A673 (cell line): Measurements from ENCODE around the gene RBBP5. TPM values are rescaled to one million over a fixed set of nuclear protein-coding genes. Genes with fewer than 3 reads are reported as not detected.

Source experiments
- BruUV-seq: library from RNA; stranded (reverse); fragments of 400-500 nt; replicated peaks from 2 replicates; lab custom pipeline; 2021; lab: Mats Ljungman, UMichigan
- CTCF ChIA-PET: fragments of 300-600 bp; sonication (Branson Sonifier 250); formaldehyde crosslinking; loops from one replicate; lab custom pipeline; 2022; ENCODE audit warnings: antibody characterized with exemption; lab: Charles Lee
- POLR2A ChIA-PET: fragments of 300-600 bp; sonication (Branson Sonifier 250); formaldehyde crosslinking; loops from one replicate; lab custom pipeline; 2022; ENCODE audit warnings: antibody characterized with exemption; ENCODE audit not compliant: low non-redundant PET; lab: Charles Lee
- DNase-seq: peaks from one replicate; pipeline ENCODE4 v3.0.0-alpha.2; 2015; ENCODE audit warnings: low spot score
- H3K27ac ChIP-seq: fragments of 200-600 bp; sonication (generic); 2 replicates; pipeline ENCODE4 v1.5.1; 2016; ENCODE audit warnings: mixed run types, low read depth, mild to moderate bottlenecking, mixed read lengths, antibody characterized with exemption, low read length; ENCODE audit not compliant: poor library complexity, severe bottlenecking
- H3K27me3 ChIP-seq: fragments of 200-600 bp; sonication (generic); replicated peaks from 2 replicates; pipeline ENCODE4 v1.6.1; 2017; ENCODE audit warnings: mixed run types, low read depth, mild to moderate bottlenecking, mixed read lengths, antibody characterized with exemption, low read length; ENCODE audit not compliant: insufficient read depth, poor library complexity
- H3K36me3 ChIP-seq: fragments of 200-600 bp; sonication (generic); 2 replicates; pipeline ENCODE4 v1.6.1; 2016; ENCODE audit warnings: mixed run types, mild to moderate bottlenecking, mixed read lengths, antibody characterized with exemption, low read length; ENCODE audit not compliant: insufficient read depth, poor library complexity, severe bottlenecking
- H3K4me1 ChIP-seq: fragments of 200-600 bp; sonication (generic); 2 replicates; pipeline ENCODE4 v1.6.1; 2017; ENCODE audit warnings: mixed run types, mild to moderate bottlenecking, mixed read lengths, antibody characterized with exemption, low read length; ENCODE audit not compliant: insufficient read depth, poor library complexity, severe bottlenecking
- H3K4me3 ChIP-seq: fragments of 200-600 bp; sonication (generic); 2 replicates; pipeline ENCODE4 v1.5.1; 2016; ENCODE audit warnings: low read depth, mixed run types, mild to moderate bottlenecking, mixed read lengths, low read length; ENCODE audit not compliant: poor library complexity, severe bottlenecking
- H3K9me3 ChIP-seq: fragments of 200-600 bp; sonication (generic); 2 replicates; pipeline ENCODE4 v1.6.1; 2016; ENCODE audit warnings: mixed run types, low read depth, mild to moderate bottlenecking, mixed read lengths, antibody characterized with exemption, low read length; ENCODE audit not compliant: poor library complexity, severe bottlenecking
- CTCF ChIP-seq: fragments of 300-800, 200-600 bp; sonication (generic); conservative IDR thresholded peaks from 2 replicates; pipeline ENCODE4 v1.5.1; 2017; ENCODE audit warnings: low read depth, mild to moderate bottlenecking, antibody characterized with exemption, low read length, moderate library complexity, mixed read lengths
- EZH2 ChIP-seq: fragments of 200-600 bp; sonication (generic); IDR thresholded peaks from 2 replicates; pipeline ENCODE4 v1.6.1; 2017; ENCODE audit warnings: borderline replicate concordance, low read depth, mild to moderate bottlenecking, mixed read lengths, antibody characterized with exemption, low read length; ENCODE audit not compliant: poor library complexity, severe bottlenecking
- intact Hi-C: fragments of 100-400 bp; cut with micrococcal nuclease; formaldehyde crosslinking; loops from one replicate; pipeline ENCODE4 v1.10.0; 2022; ENCODE audit not compliant: unreplicated experiment
- total RNA-seq: library from RNA; stranded (reverse); gene quantifications from 2 replicates; pipeline ENCODE4 v1.2.3, GENCODE V29; 2021

RBBP5 gene
- total RNA-seq, 1 experiment from 2014 or later = 32.0 TPM

DNA sequence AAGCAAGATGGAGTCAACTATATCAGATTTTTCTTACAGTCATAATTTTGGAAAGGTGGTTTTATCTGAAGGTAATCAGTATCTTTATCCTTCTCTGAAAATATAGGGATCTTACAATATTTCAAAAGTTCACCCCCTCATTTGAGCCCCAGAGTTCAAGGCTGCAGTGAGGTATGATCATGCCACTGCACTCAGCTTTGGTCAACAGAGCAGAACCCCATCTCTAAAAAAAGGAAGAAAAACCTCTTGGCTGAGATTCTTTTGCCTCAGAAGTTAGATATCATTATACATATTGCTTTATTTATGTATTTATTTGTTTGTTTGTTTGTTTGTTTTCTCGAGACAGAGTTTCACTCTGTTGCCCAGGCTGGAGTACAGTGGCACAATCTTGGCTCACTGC is 11.5 kb upstream of the RBBP5 start:
- TF ChIP-seq CTCF (no peak), EZH2 (no peak)
- H3K27me3 ChIP-seq = no peaks in the 10 kb centered on the region
- no peaks in the 10 kb centered on the region for H3K4me1 ChIP-seq
- ChIA-PET CTCF (no interaction called here), POLR2A (interaction anchor here (0.8 kb wide), 1 partner anchor 10 kb away, joined by 3 read pairs; no protein-coding TSS in a partner anchor)
- H3K4me3 ChIP-seq = no peak overlapping the region
- no peaks in the 10 kb centered on the region for H3K9me3 ChIP-seq
- DNase-seq = no peak
- intact Hi-C loops = no loop called here
- no peaks in the 10 kb centered on the region for H3K36me3 ChIP-seq
- no TSS peak for BruUV-seq
- H3K27ac ChIP-seq = no peak overlapping the region

DNA sequence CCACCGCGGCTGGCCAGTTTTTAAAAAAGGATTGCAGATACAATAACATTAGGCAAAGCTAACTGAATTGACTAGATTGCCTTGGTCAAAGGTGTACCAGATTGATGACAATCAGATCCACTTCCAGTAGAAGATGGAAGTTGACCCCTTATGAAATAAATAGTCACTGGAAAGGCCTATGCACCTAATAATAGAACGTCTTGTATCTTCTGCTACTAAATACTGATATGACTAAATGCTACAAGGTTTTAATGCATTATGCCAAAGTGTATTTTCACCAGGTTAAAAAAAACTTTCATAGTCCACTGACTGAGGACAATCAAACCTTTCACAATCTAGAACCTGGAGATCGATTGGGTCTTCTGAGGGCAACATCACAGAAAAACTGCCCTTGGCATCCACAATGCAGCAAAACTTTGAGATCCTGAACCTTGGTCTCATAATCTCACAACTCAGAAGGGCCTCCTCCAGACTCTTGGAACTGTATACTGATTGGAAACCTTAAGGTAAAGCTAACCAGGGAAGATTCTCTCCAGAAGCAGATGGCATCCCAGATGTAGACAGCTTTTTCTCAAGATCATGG is 7.8 kb upstream of the RBBP5 start:
- Histone ChIP-seq H3K27me3 (no peaks in the 10 kb centered on the region), H3K4me3 (no peak overlapping the region), H3K27ac (no peak overlapping the region), H3K4me1 (no peaks in the 10 kb centered on the region), H3K9me3 (no peaks in the 10 kb centered on the region), H3K36me3 (no peaks in the 10 kb centered on the region)
- intact Hi-C loops = no loop called here
- ChIA-PET POLR2A (no interaction called here), CTCF (no interaction called here)
- TF ChIP-seq EZH2 = no peak
- no peak for TF ChIP-seq CTCF
- DNase-seq = no peak
- no TSS peak for BruUV-seq

DNA sequence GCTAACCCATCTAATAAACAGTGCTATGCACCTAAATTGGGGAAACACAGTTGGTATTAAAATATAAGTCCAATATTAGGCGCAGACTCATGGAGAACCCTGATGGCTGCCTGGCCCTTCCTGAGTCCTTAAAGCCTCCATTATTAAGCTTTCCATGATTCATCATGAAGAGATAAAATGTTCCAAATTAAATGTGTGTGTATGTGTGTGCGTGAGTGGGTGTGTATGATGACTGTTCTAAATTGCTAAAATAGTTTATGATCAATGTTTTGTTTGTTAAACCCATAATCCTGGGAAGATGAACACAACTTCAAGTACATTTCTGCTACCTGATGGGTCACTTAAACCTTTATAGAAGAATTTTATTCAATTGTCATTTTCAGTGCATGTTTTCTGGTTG is 6.3 kb upstream of the RBBP5 start:
- Histone ChIP-seq H3K36me3 (no peaks in the 10 kb centered on the region), H3K27ac (no peak overlapping the region), H3K9me3 (no peaks in the 10 kb centered on the region), H3K4me1 (no peaks in the 10 kb centered on the region), H3K27me3 (no peaks in the 10 kb centered on the region), H3K4me3 (no peak overlapping the region)
- intact Hi-C loops = no loop called here
- BruUV-seq = no TSS peak
- ChIA-PET POLR2A (no interaction called here), CTCF (no interaction called here)
- TF ChIP-seq EZH2 (no peak), CTCF (no peak)
- no peak for DNase-seq
